OCI-LY1 (cell line): Measurements from ENCODE around the gene YAP1.

Source experiments
- H2AFZ ChIP-seq: fragments of 200-600 bp; sonication (generic), shearing (Covaris generic); 2 replicates; pipeline ENCODE4 v1.6.0; 2014; ENCODE audit warnings: antibody characterized with exemption, mild to moderate bottlenecking, low read length
- H3F3A ChIP-seq: fragments of 200-600 bp; sonication (generic), shearing (Covaris generic); 2 replicates; pipeline ENCODE4 v1.6.0; 2014; ENCODE audit warnings: mild to moderate bottlenecking, antibody characterized with exemption, low read length, moderate library complexity; ENCODE audit not compliant: insufficient read depth
- H3K27ac ChIP-seq: fragments of 200-600 bp; sonication (generic); 2 replicates; pipeline ENCODE4 v1.5.1; 2014; ENCODE audit warnings: low read length, mixed run types, mild to moderate bottlenecking, low read depth; ENCODE audit not compliant: poor library complexity, severe bottlenecking
- H3K27me3 ChIP-seq: fragments of 200-600 bp; sonication (generic); 2 replicates; pipeline ENCODE4 v1.6.0; 2014; ENCODE audit warnings: antibody characterized with exemption, mild to moderate bottlenecking, low read length, moderate library complexity; ENCODE audit not compliant: insufficient read depth
- H3K36me3 ChIP-seq: fragments of 200-600 bp; sonication (generic); 2 replicates; pipeline ENCODE4 v1.6.1; 2014; ENCODE audit warnings: mild to moderate bottlenecking, antibody characterized with exemption, low read length, moderate library complexity, mixed read lengths; ENCODE audit not compliant: insufficient read depth
- H3K4me1 ChIP-seq: fragments of 200-600 bp; sonication (generic); 2 replicates; pipeline ENCODE4 v1.5.1; 2014; ENCODE audit warnings: mild to moderate bottlenecking, low read length, moderate library complexity; ENCODE audit not compliant: insufficient read depth, severe bottlenecking
- H3K4me2 ChIP-seq: fragments of 200-600 bp; sonication (generic), shearing (Covaris generic); 2 replicates; pipeline ENCODE4 v1.6.1; 2014; ENCODE audit warnings: low read length
- H3K4me3 ChIP-seq: fragments of 200-600 bp; sonication (generic); 2 replicates; pipeline ENCODE4 v1.5.1; 2014; ENCODE audit warnings: low read length, low read depth, mild to moderate bottlenecking, mixed read lengths; ENCODE audit not compliant: poor library complexity, severe bottlenecking
- H3K79me2 ChIP-seq: fragments of 200-600 bp; shearing (Covaris generic); 2 replicates; pipeline ENCODE4 v1.6.1; 2016; ENCODE audit warnings: mixed run types, low read length, mixed read lengths; ENCODE audit not compliant: insufficient read depth
- H3K9ac ChIP-seq: fragments of 200-600 bp; sonication (generic), shearing (Covaris generic); 2 replicates; pipeline ENCODE4 v1.6.1; 2014; ENCODE audit warnings: mild to moderate bottlenecking, low read length, mixed read lengths
- H3K9me2 ChIP-seq: fragments of 200-600 bp; sonication (generic), shearing (Covaris generic); 2 replicates; pipeline ENCODE4 v1.6.1; 2014; ENCODE audit warnings: low read depth, mild to moderate bottlenecking, low read length, mixed read lengths
- H3K9me3 ChIP-seq: fragments of 200-600 bp; shearing (Covaris generic); 2 replicates; pipeline ENCODE4 v1.6.1; 2014; ENCODE audit warnings: low read length, mixed read lengths
- H4K20me1 ChIP-seq: fragments of 200-600 bp; sonication (generic), shearing (Covaris generic); 2 replicates; pipeline ENCODE4 v1.6.0; 2016; ENCODE audit warnings: mild to moderate bottlenecking, low read length; ENCODE audit not compliant: insufficient read depth
- EZH2 ChIP-seq: fragments of 200-600 bp; sonication (generic), shearing (Covaris generic); IDR thresholded peaks from 2 replicates; pipeline ENCODE4 v1.8.0; 2017; ENCODE audit warnings: borderline replicate concordance, mixed run types, mild to moderate bottlenecking, antibody characterized with exemption, low read length, moderate library complexity, mixed read lengths
- TF ChIP-seq, protein P1 (sequence below): fragments of 200-600 bp; sonication (generic), shearing (Covaris generic); IDR thresholded peaks from 2 replicates; pipeline ENCODE4 v1.5.1; 2017; ENCODE audit warnings: mild to moderate bottlenecking, antibody characterized with exemption, low read length, moderate library complexity, mixed read lengths

Gene YAP1

DNA sequence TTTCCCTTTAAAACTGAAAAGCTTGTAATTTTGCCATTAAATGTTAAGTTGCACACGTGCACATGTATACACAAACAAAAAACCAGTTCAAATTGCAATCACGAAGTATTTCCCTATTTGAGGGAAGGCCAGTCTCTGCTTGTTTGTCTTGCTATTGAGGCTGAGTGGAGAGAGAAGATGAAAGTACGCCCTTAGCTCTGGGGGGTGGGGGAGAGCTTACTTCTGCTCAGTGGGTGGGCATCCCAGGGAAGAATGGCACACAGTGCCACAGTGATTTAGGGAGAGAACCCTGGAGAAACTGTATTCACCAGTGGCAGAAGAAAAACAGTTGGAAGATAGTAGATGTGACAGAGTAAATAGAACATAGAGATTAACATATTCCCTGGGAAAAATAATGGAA is 8.7 kb downstream of the YAP1 start:
- H3K4me1 ChIP-seq: no peaks in the 10 kb centered on the region
- no peaks in the 10 kb centered on the region for H3F3A ChIP-seq
- H3K4me2 ChIP-seq: no peak overlapping the region
- no peaks in the 10 kb centered on the region for H4K20me1 ChIP-seq
- no peaks in the 10 kb centered on the region for H3K27me3 ChIP-seq
- H3K27ac ChIP-seq: no peak overlapping the region
- H3K9ac ChIP-seq: no peak overlapping the region
- no peaks in the 10 kb centered on the region for H3K9me3 ChIP-seq
- no peaks in the 10 kb centered on the region for H3K36me3 ChIP-seq
- H3K9me2 ChIP-seq: no peaks in the 10 kb centered on the region
- H2AFZ ChIP-seq: no peak overlapping the region
- no peak overlapping the region for H3K4me3 ChIP-seq
- no peak for TF ChIP-seq EZH2
- TF ChIP-seq, protein P1, sequence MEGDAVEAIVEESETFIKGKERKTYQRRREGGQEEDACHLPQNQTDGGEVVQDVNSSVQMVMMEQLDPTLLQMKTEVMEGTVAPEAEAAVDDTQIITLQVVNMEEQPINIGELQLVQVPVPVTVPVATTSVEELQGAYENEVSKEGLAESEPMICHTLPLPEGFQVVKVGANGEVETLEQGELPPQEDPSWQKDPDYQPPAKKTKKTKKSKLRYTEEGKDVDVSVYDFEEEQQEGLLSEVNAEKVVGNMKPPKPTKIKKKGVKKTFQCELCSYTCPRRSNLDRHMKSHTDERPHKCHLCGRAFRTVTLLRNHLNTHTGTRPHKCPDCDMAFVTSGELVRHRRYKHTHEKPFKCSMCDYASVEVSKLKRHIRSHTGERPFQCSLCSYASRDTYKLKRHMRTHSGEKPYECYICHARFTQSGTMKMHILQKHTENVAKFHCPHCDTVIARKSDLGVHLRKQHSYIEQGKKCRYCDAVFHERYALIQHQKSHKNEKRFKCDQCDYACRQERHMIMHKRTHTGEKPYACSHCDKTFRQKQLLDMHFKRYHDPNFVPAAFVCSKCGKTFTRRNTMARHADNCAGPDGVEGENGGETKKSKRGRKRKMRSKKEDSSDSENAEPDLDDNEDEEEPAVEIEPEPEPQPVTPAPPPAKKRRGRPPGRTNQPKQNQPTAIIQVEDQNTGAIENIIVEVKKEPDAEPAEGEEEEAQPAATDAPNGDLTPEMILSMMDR: no peak
- no peaks in the 10 kb centered on the region for H3K79me2 ChIP-seq

DNA sequence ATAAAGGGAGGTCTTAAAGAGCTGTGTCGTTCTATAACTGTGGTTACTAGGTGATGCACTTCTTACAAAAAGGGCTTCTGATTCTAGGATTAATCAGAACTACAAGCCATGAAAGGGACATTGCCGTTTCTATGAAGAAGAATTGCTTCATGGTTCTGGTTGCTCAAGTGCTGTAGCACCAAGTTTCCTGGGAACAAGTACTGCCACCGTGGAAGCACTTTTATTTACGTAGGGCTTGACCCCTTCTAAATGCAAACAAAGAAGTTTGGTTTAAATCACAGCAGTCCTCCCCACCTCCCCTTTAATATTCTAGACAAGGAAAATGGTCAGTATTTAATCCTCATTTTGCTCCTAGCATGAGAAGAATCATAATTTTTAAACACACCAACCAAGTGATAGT is 9.8 kb downstream of the YAP1 start:
- H3K36me3 ChIP-seq: no peaks in the 10 kb centered on the region
- H3F3A ChIP-seq: no peaks in the 10 kb centered on the region
- H3K27me3 ChIP-seq: no peaks in the 10 kb centered on the region; the same call in 1 of the 2 replicates
- no peak overlapping the region for H3K9ac ChIP-seq
- TF ChIP-seq, protein P1: no peak
- TF ChIP-seq EZH2: no peak
- H4K20me1 ChIP-seq: no peaks in the 10 kb centered on the region
- no peak overlapping the region for H3K27ac ChIP-seq
- H3K9me2 ChIP-seq: no peaks in the 10 kb centered on the region
- no peaks in the 10 kb centered on the region for H3K79me2 ChIP-seq
- no peaks in the 10 kb centered on the region for H3K4me1 ChIP-seq
- no peak overlapping the region for H3K4me3 ChIP-seq
- no peak overlapping the region for H2AFZ ChIP-seq
- no peak overlapping the region for H3K4me2 ChIP-seq
- H3K9me3 ChIP-seq: no peaks in the 10 kb centered on the region

DNA sequence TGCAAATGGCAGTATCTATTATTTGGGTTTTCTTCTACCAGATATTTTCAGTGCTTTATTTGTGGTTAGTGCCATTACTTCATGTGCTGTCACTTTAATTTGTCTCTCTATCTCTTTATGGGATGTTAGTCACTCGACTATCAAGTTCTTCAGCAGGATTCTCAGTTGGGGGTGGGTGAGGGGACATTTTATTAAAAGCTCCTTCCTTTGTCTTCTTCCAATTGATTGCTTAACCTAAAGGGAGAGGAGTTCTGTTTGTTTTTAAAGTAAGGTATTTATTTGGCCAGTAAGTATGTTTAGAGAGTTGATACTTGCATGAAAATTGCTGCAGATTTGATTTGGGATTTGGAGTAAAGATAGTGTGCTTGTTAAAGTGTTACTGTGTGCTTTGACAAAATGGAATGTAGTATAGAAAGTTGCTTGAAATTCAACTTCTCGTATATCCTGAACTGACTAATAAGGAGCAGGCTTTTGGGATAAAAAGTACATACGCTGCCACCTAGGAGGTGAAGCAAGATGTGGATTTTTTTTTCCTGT is 10.3 kb downstream of the YAP1 start:
- no peaks in the 10 kb centered on the region for H3K4me1 ChIP-seq
- no peaks in the 10 kb centered on the region for H3F3A ChIP-seq
- H3K79me2 ChIP-seq: no peaks in the 10 kb centered on the region

More for the DNA sequence above, 10.3 kb downstream of the YAP1 start:
- H4K20me1 ChIP-seq: no peaks in the 10 kb centered on the region
- no peak overlapping the region for H3K27ac ChIP-seq
- no peak overlapping the region for H3K4me2 ChIP-seq
- no peak overlapping the region for H2AFZ ChIP-seq
- no peaks in the 10 kb centered on the region for H3K36me3 ChIP-seq
- H3K9me2 ChIP-seq: no peaks in the 10 kb centered on the region
- no peaks in the 10 kb centered on the region for H3K9me3 ChIP-seq
- H3K9ac ChIP-seq: no peak overlapping the region
- no peak overlapping the region for H3K4me3 ChIP-seq
- no peaks in the 10 kb centered on the region; the same call in 1 of the 2 replicates for H3K27me3 ChIP-seq
- TF ChIP-seq EZH2: no peak
- TF ChIP-seq, protein P1: no peak
